GM21576 (cell line): ENCODE measurements around the gene LPAR1.

Experiments
- ATAC-seq: cut with Tn5 transposase; IDR thresholded peaks from one replicate; pipeline ENCODE4 v1.9.1; 2021; ENCODE audit warnings: mild to moderate bottlenecking, moderate library complexity; ENCODE audit not compliant: unreplicated experiment

Gene LPAR1

DNA sequence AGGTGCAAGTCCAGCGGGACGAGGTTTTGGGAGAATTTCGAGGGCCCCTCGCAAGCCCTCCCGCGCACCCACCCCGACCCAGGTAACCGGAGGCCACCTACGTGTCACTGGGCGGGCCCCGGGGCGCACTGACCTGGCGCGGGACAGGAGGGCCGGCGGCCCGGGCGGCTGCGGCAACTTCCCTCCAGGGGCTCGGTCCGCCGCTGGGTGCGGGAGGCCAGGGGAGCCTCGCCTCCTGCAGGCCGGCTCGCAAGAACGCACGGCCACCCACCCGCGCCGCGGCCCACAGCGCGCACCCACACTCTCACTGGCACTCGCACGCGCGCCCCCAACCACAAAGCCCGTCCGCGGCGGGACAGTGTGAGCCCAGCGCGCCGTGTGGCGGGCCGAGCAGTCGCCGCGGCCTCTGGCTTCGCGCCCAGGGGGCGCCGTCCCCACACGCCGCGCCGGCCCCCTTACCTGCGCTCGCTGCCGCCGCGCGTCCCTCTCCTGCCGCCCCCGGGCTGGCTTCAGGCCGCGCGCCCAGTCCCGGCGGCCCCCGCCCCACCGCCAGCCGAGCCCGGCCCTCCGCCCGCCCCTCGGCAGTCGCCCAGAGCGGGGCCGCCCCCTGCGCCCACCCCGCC is 451 bp downstream of the LPAR1 start:
- ATAC-seq: no peak

DNA sequence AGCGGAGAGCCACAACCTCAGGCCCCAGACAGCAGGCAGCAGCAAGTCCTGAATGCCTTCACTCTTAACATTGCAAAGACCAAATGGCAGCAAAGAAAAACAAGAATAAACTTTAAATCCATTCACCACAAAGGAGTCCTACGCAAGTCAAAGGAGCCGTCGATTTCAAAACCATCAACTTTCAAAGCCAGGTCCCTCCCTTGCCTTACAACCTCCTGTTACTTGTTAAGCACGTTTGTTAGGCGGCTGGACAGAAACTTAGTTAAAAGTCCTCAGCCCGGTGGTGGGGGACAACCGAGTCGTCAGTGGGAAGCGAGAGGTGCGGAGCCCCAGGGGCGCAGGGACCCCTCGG is 938 bp downstream of the LPAR1 start:
- no peak for ATAC-seq

DNA sequence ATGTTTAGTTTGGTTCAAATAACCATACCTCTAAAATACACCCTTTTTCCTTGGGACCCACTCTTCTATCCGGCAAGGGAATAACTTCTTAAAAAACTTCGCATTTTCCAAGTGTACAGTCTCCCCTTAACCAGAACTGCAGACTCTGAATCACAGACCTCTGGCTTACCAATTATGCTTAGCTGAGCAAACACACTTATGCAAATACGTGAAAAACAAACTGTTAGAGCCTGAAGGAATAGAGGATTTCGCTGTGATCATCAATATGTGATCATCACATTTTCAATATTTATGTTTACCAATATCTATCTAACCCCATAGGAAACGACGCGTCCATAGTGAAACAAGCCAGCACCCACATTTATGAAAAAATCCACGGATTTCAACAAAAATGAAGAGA is 1.3 kb downstream of the LPAR1 start:
- ATAC-seq: no peak

DNA sequence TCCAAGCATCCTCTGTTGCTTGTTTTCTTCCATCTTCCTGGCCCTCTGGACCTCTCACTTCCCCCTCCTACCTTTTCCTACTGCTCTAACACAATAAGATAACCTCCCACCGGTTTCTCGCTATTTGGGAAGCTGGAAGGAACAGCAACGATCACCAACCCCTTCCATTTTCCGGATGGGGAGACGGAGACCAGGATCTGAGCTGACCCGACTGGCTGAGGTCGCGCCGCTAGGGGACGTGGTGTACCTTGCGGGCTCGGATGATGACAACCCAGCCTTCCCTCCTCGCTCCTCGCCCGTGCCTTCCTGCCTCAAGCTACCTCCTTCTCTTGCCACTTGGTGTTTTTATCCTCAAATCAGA is 1.9 kb downstream of the LPAR1 start:
- ATAC-seq: no peak

DNA sequence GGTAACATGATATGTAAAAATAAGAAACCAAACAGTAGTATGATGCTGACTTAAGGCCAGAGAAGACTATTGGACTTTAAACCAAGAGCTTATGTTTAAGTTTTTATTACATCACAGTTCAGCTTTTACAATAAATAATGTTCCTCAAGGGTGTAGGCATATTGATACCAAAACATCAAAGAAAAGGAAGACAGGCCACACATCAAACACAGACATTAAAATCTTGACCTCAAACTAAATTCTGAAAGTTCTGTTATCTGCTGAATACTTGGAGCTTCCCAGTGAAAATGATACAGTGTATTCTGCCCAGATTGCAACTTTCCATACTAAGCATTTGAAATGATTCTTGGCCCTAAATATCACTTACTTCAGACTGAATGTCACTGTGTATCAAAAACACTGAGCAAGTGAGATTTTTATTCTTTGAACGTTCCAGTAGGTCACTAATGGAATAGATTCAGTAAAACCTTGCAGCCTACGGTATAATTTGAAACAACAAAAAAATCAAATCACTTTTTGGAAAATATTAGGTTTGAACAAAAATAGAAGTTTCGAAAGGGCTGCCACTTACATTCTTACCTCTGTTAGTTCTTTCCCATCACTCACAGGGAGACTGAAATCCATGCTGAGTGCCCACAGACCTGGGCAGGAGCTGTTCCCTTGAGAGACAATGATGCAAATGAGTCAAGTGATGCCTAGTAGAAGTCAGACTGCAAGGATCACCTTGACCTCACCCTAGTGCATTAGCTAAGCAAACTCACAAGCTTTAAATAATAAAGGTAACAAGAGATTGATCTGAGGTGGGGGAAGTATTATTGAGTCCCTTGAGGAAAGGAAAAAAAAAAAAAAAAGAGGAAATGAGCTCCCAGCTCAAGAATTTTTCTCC is 2.5 kb downstream of the LPAR1 start:
- ATAC-seq: no peak

DNA sequence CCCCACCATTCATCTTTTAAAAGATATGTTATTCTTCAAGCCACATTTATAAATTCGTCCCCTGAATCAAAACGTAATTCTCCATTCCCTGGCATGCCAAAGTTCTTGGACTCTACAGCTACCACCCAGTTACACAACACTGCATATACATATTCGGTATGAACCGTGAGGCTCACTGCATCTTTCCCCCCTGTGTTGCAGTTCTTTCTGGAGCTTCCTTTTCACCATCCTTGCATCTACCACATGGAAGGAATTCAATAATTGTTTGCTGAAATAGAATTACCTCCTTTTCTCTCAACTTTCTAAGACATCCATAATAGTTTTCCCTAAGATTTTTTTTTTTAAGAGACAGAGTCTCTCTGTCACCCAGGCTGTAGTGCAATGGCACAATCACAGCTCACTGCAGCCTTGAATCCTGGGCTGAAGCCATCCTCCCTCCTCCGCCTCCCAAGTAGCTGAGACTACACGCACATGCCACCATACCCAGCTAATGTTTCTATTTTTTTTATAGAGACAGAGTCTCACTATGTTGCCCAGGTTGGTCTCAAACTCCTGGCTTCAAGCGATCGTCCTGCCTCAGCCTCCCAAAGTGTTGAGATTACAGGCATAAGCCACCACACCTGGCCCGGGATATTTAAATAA is 3.3 kb downstream of the LPAR1 start:
- no peak for ATAC-seq

DNA sequence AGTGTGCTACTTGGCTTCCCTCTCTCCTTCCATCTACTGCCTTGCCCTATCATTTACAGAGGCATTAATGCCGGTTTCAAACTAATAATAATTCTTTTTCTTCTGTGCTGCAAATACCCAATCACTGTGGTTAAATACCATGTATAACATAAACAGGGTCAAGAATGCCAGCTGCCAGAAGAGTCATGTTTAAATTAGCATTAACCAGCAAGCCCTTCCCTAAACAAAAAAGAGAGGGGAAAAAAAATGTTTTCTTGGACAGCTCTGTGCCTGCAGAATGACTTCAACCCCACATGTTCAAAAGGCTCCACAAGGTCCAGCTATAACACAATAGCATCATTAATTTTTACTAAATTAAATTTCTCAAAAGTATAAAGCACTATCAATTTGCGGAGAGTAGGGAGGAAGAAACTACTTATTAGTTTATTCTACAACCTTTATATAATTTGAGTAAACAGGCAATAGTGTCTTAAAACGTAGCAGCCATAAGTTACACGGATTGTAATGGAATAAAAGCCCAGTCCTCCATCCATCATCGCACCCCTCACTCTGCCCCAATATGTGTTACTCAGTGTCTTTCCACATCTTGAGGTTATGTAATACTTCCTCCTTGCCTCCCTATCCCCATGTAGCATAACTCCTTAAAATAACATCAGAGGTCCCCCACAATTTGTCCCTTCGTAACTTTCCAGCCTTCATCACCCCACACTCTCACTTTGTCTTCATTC is 3.9 kb downstream of the LPAR1 start:
- ATAC-seq: no peak

DNA sequence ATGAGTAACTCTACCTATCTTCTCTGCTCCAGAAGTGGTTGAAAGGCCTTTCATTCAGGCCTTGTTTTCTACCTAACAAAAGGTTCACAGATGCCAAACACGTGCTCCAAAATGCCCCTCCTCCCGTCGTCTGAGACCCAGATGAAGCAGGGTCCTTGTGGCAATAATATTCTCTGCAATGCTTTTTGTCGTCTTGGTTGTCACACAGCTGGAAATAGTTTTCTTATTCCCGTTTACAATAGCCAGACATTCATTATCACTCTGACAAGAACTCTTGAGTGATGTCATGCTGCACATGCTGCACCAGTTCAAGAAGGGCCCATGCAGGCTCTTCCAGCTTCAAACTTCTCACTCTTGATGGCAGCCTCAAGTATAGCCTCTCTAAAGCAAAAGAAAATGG is 7.8 kb downstream of the LPAR1 start:
- ATAC-seq: no peak

DNA sequence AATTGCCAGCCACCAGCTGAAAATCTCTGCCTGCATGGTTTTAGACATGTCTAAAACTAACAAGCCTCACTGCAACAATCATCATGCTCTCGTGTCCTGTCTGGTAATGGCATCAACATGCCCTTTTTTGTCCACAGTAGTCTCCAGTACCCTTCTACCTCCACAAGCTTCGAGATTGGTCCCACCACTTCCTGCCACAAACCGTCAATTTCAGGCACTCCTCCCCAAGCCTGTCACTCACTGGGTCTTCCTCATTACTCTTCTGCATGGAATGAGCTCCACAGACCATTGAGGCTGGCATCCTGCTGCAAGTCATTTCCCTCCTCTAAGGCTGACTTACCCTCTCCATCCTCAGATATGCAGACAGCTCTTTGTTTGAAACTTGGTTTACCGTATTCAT is 9.0 kb downstream of the LPAR1 start:
- no peak for ATAC-seq

DNA sequence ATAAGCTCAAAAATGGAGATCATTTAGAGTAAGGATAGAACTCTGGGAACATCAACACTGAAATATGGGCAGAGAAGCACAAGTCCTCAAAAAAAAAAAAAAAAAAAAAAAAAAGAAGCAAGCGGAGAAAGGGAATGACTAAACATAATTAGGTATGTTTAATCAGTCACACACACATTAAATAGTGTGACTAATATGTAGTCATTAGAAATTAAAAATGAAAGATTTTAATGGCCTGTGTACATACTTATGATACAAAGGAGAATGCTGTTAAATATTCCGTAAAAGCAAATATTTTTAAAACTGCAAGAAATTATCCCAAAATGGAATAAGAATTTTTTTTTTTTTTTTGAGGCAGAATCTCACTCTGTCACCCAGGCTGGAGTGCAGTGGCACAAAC is 10.5 kb downstream of the LPAR1 start:
- ATAC-seq: no peak

DNA sequence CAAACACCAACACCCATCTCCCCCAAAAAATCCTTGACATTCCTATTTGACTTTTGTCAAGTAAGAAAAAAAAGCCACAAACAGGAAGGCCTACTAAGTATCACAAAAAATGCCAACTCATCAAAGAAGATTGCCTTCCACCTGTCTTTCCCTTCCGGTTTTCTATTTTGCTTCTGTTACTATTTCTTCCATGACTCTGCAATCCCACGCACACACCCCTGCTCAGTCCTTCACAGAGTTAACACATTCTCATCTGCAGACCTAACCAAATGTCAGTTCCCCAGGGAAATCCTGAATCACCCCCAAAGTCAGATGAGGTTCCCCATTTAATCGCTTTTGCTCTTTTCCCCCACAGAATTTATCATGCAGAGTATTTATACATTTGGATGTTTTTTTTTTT is 15.1 kb downstream of the LPAR1 start:
- ATAC-seq: no peak

DNA sequence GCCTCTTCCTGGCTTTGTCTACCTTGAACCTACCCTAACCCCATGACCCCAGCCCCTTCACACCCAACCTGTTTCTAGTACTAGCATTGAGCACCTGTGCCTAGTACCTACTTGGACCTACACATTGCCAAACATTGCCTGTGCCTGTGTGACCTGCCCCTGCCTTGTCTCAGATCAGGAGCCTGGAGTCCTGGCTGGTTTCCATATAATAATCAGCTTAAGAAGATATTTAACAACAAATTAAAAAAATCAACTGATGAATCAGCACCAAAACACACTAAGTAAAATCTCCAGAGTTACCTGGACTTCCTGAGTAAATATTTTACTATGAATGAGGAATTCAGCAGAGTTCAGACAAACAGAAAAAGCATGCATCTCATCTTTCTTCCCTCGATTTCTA is 17.7 kb downstream of the LPAR1 start:
- no peak for ATAC-seq

DNA sequence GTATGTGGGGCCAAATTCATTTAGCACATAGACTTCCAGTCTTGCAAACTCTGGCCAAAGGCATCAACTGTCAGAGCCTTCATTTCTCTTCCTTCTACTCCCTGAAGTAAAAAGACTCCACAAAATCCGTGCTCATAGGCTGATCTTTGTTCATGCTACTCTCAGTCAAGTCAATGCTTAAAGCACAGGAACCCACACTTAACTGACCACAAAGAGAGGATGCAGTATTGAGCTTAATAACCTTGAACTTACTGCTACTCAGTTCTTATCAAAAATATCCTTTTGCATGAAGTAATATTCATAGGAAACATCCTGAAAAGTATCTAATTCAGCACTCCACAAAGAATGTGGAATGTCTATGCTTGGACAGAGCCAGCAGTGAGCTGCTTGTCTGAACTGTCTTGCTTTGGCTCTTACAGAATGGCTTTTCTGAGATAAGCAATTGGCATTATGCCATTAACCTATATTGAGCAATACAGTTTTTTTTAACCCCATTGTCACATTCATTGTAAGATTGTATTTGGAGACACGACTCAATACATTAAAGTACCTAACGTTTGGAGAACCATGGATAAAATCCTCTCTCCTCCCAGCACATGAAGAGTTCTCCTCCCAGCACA is 21.7 kb downstream of the LPAR1 start:
- ATAC-seq: no peak

DNA sequence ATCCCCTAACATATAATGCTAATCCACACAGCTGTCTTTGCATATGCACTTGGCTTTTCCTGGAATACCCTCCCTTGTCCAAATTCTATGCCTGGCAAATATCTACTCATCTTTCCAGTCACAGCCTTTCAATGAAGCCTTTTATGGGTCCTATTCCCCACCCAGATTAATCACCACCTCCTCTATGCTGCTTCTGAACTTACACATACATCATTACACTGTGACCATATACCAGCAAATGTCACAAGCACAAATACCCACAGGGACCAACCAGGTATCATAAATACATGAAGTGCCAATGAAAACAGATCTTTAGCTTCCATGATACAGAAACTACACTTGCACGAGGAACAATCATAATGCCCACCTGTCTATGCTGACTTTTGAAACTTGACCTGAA is 22.3 kb downstream of the LPAR1 start:
- ATAC-seq: no peak

DNA sequence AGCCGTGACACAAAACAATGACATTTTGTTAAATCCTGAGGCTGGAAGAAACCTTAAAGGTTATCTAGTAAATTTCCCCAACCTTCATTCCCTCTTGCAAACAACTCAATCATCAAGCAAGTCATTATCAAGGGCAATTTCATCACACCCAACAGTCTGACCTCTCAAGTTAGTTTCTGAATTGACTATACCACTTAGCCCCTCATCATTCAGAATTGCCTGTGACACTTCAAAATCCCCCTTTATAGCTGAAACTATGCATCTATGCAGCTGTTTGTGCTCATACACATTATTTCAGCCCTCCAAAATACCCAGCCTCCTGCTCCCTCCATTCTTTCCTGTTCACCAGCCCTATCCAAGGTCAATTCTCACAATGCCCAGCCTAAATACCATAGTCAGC is 24.6 kb downstream of the LPAR1 start:
- no peak for ATAC-seq

DNA sequence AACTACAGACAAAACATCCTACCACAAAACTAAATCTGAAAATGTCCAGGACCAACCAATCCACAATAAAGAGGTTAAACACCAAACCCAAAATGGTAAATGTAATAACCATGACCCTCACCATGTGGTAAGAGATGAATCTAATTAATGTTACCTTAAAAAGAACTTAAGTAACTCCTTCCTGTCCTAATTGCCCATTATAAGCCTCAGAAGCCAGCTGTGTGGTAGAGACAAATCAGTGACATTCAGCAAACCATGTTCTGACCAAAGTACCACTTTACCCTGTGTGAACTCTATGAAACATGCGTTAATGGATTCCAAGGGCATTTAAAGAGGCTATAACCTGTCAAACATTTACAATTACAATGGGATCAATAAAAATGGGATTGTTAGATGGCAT is 25.0 kb downstream of the LPAR1 start:
- ATAC-seq: no peak

DNA sequence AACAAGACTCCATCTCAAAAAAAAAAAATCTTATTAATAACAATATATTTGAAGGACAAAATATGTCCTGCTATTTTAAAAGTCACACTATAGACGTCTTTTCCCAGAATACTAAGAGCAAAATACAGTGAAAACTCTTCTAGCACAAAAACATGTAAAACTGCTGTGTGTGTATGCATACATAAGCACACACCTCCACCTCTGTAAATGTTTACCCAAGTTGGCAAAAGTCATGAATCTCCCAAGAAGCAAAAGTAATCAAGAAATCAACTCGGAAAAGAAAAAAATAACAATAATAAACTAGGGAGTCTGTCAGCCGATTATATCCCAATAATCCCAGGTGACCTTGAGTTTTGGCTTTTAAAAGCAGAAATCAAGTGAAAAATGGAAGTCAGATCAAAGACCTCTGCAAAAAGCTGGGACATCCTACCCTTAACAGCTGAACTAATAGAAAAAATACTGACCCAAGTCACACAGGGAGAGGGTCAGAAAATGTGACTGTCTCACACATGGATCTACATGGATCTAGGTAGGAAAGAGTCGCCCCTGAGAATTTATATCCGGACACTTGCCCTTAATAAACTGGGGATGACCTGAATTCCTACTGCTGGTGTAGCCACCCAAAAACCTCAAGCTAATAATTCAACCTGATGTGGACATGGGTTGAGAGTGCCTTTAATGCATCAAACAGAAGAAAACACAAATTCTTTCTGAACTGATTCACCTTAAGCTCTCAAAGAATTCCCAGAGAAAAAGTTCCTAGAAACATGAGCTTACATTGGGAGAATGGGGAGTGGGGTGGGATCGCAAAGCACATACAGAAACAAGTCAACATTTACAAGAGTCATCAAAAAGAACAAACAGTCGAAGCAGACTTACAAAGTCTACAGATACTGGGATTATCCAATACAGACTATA is 29.9 kb downstream of the LPAR1 start:
- no peak for ATAC-seq

DNA sequence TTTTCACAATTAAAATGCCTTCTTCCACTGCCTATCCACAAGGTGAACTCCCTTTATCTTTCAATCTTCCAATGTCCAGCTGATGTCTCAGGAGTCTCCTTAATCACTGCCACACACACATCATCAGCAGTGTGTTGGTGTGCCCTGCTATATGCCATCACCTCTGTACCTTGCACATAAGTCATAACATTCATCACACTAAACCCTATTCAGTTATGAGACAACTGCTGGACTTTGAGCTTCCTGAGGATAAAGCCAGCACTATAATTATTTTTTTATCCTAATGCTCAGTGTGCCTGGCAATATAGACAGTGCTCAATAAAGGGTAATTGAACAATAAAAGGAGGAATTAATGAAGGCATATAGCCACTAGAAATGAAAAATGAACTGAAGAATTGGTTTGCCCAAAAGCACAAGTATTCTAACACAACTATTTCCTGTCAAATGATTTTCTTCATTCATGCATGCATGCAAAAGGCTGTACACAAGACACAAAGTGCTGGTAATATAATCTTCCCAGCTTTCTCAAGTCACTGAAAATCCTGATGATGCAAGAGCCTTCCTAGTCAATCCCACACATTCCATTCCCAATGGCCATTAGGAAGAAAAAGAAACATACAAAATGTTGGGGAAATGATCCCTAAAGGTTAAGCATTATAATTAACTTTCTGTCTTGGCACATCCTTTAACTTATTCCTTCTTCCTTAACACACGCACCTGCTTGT is 32.4 kb downstream of the LPAR1 start:
- ATAC-seq: no peak

DNA sequence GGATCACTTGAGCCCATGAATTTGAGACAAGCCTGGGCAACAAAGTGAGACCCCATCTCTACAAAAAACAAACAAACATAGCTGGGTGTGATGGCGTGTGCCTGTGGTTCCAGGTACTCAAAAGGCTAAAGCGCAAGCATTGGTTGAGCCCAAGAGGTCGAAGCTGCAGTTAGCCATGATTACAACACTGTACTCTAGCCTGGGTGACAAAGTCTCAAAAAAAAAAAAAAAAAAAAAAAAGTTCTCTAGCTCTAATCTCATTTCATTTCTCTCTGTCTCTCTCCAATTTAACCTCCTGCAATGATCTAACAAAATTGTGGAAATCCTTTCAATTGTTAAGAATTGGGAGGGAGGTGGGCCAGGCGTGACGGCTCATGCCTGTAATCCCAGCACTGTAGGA is 33.3 kb downstream of the LPAR1 start:
- ATAC-seq: no peak

DNA sequence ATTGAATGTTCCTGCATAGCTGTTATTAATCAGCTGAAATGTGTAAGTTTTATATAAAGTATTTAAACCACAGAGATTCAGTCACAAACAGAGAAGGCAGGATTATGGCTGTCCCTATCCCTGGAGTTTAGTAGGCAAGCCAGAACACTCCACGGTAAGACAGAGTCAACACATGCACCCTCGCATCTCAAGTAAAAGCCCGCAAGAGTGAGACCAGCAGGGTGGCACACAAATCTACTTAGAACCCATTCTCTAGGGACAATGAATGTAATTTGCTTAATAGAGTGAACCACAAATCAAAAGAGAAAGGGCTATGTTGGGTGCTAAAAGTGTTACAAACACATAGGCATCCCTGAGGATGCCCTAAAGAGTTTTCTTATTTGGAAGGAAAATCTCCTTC is 35.1 kb downstream of the LPAR1 start:
- ATAC-seq: no peak
